ENCODE results near the gene PAXIP1.

DNA sequence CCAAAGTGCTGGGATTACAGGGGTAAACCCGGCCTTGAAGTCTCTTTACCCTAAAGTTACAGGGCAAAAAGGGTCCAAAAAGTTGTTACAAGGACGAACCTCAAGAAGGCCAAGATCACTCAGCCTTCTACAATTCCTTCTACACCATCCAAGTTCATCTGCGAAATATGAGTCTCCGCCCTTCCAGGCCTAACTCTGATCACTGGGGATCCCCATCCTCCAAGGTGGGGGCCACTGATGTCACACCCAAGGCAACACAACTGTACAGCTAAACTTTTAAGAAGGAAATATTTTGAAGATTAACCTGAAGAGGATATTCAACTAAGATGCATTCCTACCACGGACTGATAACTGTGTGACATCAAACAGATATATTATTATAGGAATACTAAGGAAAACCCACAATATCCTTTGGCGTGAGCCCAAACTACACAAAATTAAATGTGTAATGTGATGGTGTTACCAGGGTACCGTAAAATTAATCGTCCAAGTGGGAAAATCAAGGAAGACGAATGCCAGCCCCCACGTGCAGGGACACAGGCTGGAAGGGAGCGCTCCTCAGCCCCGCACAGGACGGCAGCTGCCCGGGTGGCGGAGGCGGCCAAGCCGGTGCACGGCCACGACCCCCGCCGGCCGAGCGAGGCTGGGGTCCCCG lies 1.0 kb downstream of the PAXIP1 start:
- no peak for TF ChIP-seq POLR2A (IDR thresholded peaks at IDR 0.05)
- TF ChIP-seq, protein P1, sequence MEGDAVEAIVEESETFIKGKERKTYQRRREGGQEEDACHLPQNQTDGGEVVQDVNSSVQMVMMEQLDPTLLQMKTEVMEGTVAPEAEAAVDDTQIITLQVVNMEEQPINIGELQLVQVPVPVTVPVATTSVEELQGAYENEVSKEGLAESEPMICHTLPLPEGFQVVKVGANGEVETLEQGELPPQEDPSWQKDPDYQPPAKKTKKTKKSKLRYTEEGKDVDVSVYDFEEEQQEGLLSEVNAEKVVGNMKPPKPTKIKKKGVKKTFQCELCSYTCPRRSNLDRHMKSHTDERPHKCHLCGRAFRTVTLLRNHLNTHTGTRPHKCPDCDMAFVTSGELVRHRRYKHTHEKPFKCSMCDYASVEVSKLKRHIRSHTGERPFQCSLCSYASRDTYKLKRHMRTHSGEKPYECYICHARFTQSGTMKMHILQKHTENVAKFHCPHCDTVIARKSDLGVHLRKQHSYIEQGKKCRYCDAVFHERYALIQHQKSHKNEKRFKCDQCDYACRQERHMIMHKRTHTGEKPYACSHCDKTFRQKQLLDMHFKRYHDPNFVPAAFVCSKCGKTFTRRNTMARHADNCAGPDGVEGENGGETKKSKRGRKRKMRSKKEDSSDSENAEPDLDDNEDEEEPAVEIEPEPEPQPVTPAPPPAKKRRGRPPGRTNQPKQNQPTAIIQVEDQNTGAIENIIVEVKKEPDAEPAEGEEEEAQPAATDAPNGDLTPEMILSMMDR (IDR thresholded peaks at IDR 0.05) = no peak
